GM18498 (cell line): ENCODE data around the gene ATP1A1.

Source experiments
- ATAC-seq: cut with Tn5 transposase; IDR thresholded peaks from one replicate; pipeline ENCODE4 v1.9.1; 2021; ENCODE audit warnings: mild to moderate bottlenecking, moderate library complexity; ENCODE audit not compliant: unreplicated experiment

ATP1A1 gene

GRCh38 chr1:116412480-116412798, 39.4 kb downstream of the ATP1A1 start:
- no peak for ATAC-seq

- no peak for ATAC-seq
These were observed 39.9 kb downstream of the ATP1A1 start for GRCh38 chr1:116412898-116413297.

GRCh38 chr1:116413414-116413813, 40.4 kb downstream of the ATP1A1 start:
- ATAC-seq: no peak

GRCh38 chr1:116414364-116414763, 41.3 kb downstream of the ATP1A1 start:
- ATAC-seq: no peak

- no peak for ATAC-seq
These were observed 42.2 kb downstream of the ATP1A1 start for GRCh38 chr1:116415200-116415698.

- no peak for ATAC-seq
These were observed 42.9 kb downstream of the ATP1A1 start for GRCh38 chr1:116415699-116416533.

- no peak for ATAC-seq
These were observed 43.9 kb downstream of the ATP1A1 start for GRCh38 chr1:116416854-116417513.

- no peak for ATAC-seq
These were observed 44.6 kb downstream of the ATP1A1 start for GRCh38 chr1:116417678-116418077.

- ATAC-seq: peak; percentile 88
These were observed 45.2 kb downstream of the ATP1A1 start for GRCh38 chr1:116418091-116418830.

GRCh38 chr1:116420417-116421200, 47.6 kb downstream of the ATP1A1 start:
- ATAC-seq: no peak

- ATAC-seq: no peak
These were observed 51.4 kb downstream of the ATP1A1 start for GRCh38 chr1:116424438-116424837.

- no peak for ATAC-seq
These were observed 51.8 kb downstream of the ATP1A1 start for GRCh38 chr1:116424863-116425262.

GRCh38 chr1:116425987-116426386, 52.9 kb downstream of the ATP1A1 start:
- no peak for ATAC-seq

- ATAC-seq: no peak
These were observed 53.4 kb downstream of the ATP1A1 start for GRCh38 chr1:116426401-116426800.

GRCh38 chr1:116428576-116428975, 55.5 kb downstream of the ATP1A1 start:
- ATAC-seq: no peak

GRCh38 chr1:116429821-116430374, 56.9 kb downstream of the ATP1A1 start:
- ATAC-seq: no peak

GRCh38 chr1:116431870-116432500, 58.9 kb downstream of the ATP1A1 start:
- no peak for ATAC-seq

GRCh38 chr1:116432655-116433265, 59.7 kb downstream of the ATP1A1 start:
- no peak for ATAC-seq
